ENCODE results near the gene GJE1. TPM values are rescaled to one million over a fixed set of nuclear protein-coding genes. Genes with fewer than 3 reads are reported as not detected.

Gene GJE1, protein sequence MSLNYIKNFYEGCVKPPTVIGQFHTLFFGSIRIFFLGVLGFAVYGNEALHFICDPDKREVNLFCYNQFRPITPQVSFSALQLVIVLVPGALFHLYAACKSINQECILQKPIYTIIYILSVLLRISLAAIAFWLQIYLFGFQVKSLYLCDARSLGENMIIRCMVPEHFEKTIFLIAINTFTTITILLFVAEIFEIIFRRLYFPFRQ
- total RNA-seq = not detected

DNA sequence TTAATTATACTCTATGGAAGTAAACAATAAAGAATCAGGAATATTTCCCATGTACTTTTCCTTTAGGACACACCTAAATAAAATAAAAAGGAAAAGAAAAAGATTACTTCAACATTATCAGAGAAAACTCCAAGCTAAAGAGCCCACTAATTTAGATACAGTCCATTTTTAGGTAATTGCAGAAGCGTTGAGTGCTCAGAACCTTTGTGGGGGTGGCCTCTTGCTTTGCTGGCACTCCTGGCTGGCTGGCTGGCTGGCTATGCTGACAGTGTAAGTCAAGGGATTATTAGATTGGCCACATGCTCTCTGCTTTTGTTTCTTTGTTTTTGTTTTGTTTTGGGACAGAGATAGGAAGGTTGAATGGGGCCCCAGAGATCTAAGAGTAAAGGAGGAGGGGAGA is at the start of gene GJE1:
GJE1 (plus strand) TSS at position 301 of the 400 bp plus-strand sequence. CDS start 234 bp downstream, outside the sequence.

DNA sequence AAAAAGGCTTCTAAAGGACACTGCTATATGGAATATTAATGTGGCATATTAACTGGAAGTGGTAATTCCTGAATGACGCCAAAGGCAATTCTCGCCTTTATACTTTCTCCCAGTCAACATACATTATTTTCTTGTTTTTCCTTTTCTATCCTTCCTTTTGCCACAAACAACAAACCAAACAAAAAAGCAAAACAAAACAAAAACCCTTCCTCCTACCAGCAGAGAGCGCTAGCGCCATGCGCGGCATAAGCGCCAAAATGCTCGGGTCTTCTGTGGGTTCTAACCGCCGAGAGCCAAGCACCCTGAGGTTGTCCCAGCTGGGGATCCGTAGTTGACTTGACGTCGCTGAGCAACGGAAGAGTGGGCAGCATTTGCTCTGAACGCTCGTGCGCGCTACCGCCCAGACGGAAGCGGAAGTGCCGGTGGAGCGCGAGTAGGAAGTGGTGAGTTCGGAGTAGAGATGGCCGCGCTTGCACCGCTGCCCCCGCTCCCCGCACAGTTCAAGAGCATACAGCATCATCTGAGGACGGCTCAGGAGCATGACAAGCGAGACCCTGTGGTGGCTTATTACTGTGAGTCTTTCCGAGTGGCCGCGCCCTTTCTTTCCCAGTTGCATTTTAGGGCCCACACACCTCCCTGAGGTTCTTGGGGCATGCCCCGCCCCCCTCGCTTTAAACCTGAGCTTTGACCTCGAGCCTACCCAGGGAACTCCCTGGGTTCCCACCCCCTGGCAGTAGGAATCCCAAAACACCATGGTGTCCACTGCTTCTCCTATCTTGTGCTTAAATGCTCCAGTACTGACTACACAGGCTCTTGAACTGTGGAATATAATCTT is 14.3 kb downstream of the GJE1 start, which contains the start of the genes NMBR and VTA1:
NMBR (minus strand) TSS at position 295 of the 835 bp plus-strand sequence. CDS start 58,464 bp downstream, outside the sequence.
VTA1 (plus strand) TSS at position 436 of the 835 bp plus-strand sequence; CDS start at position 461, 25 bp downstream.

Other genes starting within 250 kb of the GJE1 start
- gene NMBR, start 14.2 kb downstream of the GJE1 start, total RNA-seq = 6.6 TPM
- 124 TPM for gene VTA1, start 14.3 kb downstream of the GJE1 start, total RNA-seq
- gene ADGRG6, start 169.1 kb downstream of the GJE1 start, total RNA-seq = 45.4 TPM